ENCODE results near the gene ROBO4.

GRCh38 chr11:124923296-124923695, 25.6 kb upstream of the ROBO4 start:
- no peak for TF ChIP-seq SP1 (IDR thresholded peaks at IDR 0.05)
- TF ChIP-seq BHLHE40 (IDR thresholded peaks at IDR 0.05; ENCODE audit: borderline replicate concordance) = no peak
- no peak for TF ChIP-seq LEF1 (IDR thresholded peaks at IDR 0.05; ENCODE audit: borderline replicate concordance)
- no peak for TF ChIP-seq ELF4 (IDR thresholded peaks at IDR 0.05)
- no peak for TF ChIP-seq HDGF (IDR thresholded peaks at IDR 0.05; ENCODE audit: borderline replicate concordance)

Data from HEK293T (cell line).